Keratinocyte (primary cell): ENCODE data around the gene HMGN5. TPM values are rescaled to one million over a fixed set of nuclear protein-coding genes. Genes with fewer than 3 reads are reported as not detected.

ENCODE experiments used
- DNase-seq: peaks from one replicate; pipeline ENCODE4 v3.0.0-alpha.2; 2011; ENCODE audit warnings: low read depth, missing footprints, low spot score
- FAIRE-seq: peaks from 2 replicates; lab custom pipeline; 2011; peaks lifted over from hg19 to GRCh38; lab: Jason Lieb, UNC
- H2AFZ ChIP-seq: 2 replicates; pipeline ENCODE4 v1.6.0; 2012; ENCODE audit warnings: low read length, control low read depth, inconsistent platforms; ENCODE audit not compliant: control insufficient read depth
- H3K27ac ChIP-seq: 2 replicates; pipeline ENCODE4 v1.5.1; 2011; ENCODE audit warnings: low read length; ENCODE audit not compliant: control insufficient read depth, insufficient read depth
- H3K27me3 ChIP-seq: 3 replicates; pipeline ENCODE4 v1.6.0; 2011; ENCODE audit warnings: low read length; ENCODE audit not compliant: control insufficient read depth, insufficient read depth; ENCODE audit errors: extremely low read depth
- H3K36me3 ChIP-seq, 2 experiments: 2 replicates in 1 of 2; 3 replicates in 1 of 2; pipeline ENCODE4 v1.5.1; 2011; ENCODE audit warnings: low read length in 2 of 2, mild to moderate bottlenecking in 1 of 2; ENCODE audit not compliant: control insufficient read depth in 2 of 2, insufficient read depth in 2 of 2; ENCODE audit errors: extremely low read depth in 1 of 2
- H3K4me1 ChIP-seq: 3 replicates; pipeline ENCODE4 v1.5.1; 2011; ENCODE audit warnings: low read length; ENCODE audit not compliant: control insufficient read depth, insufficient read depth; ENCODE audit errors: extremely low read depth
- H3K4me2 ChIP-seq: 3 replicates; pipeline ENCODE4 v1.6.0; 2011; ENCODE audit warnings: low read depth, low read length; ENCODE audit not compliant: control insufficient read depth, insufficient read depth; ENCODE audit errors: extremely low read depth
- H3K4me3 ChIP-seq, 3 experiments: fragments of 200-600 bp in 1 of 3; sonication (generic) in 1 of 3; 2 replicates in 2 of 3; 3 replicates in 1 of 3; pipeline ENCODE4 v1.5.1; 2011 to 2016; ENCODE audit warnings: low read length in 3 of 3, mild to moderate bottlenecking in 3 of 3, control low read depth in 2 of 3, inconsistent platforms in 1 of 3, low read depth in 1 of 3, mixed read lengths in 1 of 3, mixed run types in 1 of 3, moderate library complexity in 1 of 3; ENCODE audit not compliant: control insufficient read depth in 2 of 3, insufficient read depth in 2 of 3; ENCODE audit errors: extremely low read depth in 1 of 3
- H3K79me2 ChIP-seq: 2 replicates; pipeline ENCODE4 v1.6.0; 2012; ENCODE audit warnings: low read length; ENCODE audit not compliant: control insufficient read depth, insufficient read depth
- H3K9ac ChIP-seq: 3 replicates; pipeline ENCODE4 v1.6.0; 2011; ENCODE audit warnings: low read length; ENCODE audit not compliant: control insufficient read depth, insufficient read depth; ENCODE audit errors: extremely low read depth
- H3K9me1 ChIP-seq: 3 replicates; pipeline ENCODE4 v1.6.0; 2011; ENCODE audit warnings: low read length; ENCODE audit not compliant: control insufficient read depth, insufficient read depth; ENCODE audit errors: extremely low read depth
- H3K9me3 ChIP-seq: 2 replicates; pipeline ENCODE4 v1.5.1; 2012; ENCODE audit warnings: low read depth, low read length; ENCODE audit not compliant: control insufficient read depth
- H4K20me1 ChIP-seq: 3 replicates; pipeline ENCODE4 v1.6.0; 2011; ENCODE audit warnings: low read length; ENCODE audit not compliant: control insufficient read depth, insufficient read depth; ENCODE audit errors: extremely low read depth
- CTCF ChIP-seq, 3 experiments: IDR thresholded peaks in 1 of 3; conservative IDR thresholded peaks in 1 of 3; optimal IDR thresholded peaks in 1 of 3; 2 replicates in 2 of 3; 3 replicates in 1 of 3; pipeline versions ENCODE3 to v1.5.1; 2011; ENCODE audit warnings: low read length in 3 of 3, mild to moderate bottlenecking in 3 of 3, moderate library complexity in 2 of 3, control low read depth in 1 of 3, inconsistent platforms in 1 of 3; ENCODE audit not compliant: insufficient read depth in 2 of 3; ENCODE audit errors: extremely low read depth in 1 of 3
- EZH2 ChIP-seq: IDR thresholded peaks from one replicate; pipeline ENCODE4 v1.6.1; 2012; ENCODE audit warnings: inconsistent platforms, mild to moderate bottlenecking, low read length, moderate library complexity
- dilution Hi-C: fragments of 300-500 bp; cut with MboI; formaldehyde crosslinking; loops from one replicate; pipeline ENCODE4 v1.7.0; 2020; ENCODE audit warnings: low sequenced_read_pairs; ENCODE audit not compliant: extremely low pct_ligation_motif_present
- polyA plus RNA-seq, 5 experiments: library from polyadenylated mRNA; depleted of rRNA in 3 of 5; stranded (reverse) in 3 of 5; stranded (forward) in 1 of 5; unstranded in 1 of 5; fragments of >200 nt; gene quantifications; 1 replicate in 1 of 5; 2 replicates in 3 of 5; 3 replicates in 1 of 5; pipeline versions ENCODE4 v1.2.1 to v1.2.3, GENCODE V29; 2011 to 2012; ENCODE audit warnings: missing spikeins in 2 of 5, low read depth in 1 of 5, low replicate concordance in 1 of 5

HMGN5 gene
- polyA plus RNA-seq, 1 donor (not counting 4 experiments of a cell fraction or from before 2014, with no cell fraction given): 2.2 TPM

DNA sequence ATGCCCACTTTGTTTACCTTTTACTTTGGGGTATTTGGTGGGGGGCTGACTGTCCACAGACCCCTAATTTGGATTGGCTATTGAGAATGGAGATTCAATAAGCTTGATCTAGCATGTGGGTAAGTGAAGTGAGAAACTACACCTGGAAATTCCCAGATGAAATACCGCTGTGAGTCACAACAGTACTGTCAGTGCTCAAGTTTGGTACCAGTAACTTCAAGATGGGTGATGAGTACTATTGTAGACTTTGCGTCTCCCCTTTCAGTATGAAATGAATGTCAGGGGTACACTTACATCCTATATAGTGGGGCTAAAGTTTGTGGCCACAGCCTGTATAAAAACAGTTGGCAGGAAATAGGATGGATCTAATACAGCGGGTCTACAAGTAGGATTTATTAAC lies 33.3 kb downstream of the HMGN5 start:
- H3K4me3 ChIP-seq: no peak overlapping the region
- H3K36me3 ChIP-seq: no peaks in the 10 kb centered on the region
- no peaks in the 10 kb centered on the region for H3K79me2 ChIP-seq
- no peaks in the 10 kb centered on the region for H3K9me1 ChIP-seq
- DNase-seq: no peak
- no peaks in the 10 kb centered on the region for H3K27me3 ChIP-seq
- no peaks in the 10 kb centered on the region for H4K20me1 ChIP-seq
- H3K27ac ChIP-seq: no peak overlapping the region
- no peak overlapping the region for H3K9ac ChIP-seq
- FAIRE-seq: no peak
- TF ChIP-seq EZH2 (no peak), CTCF (optimal IDR thresholded peaks at IDR 0.05 in 1 of 3, IDR thresholded peaks at IDR 0.05 in 1 of 3, conservative IDR thresholded peaks at IDR 0.05 in 1 of 3; ENCODE audit: extremely low read depth in 1 of 3, insufficient read depth in 2 of 3, low read length in 3 of 3) (no peak)
- no peak overlapping the region for H3K4me2 ChIP-seq
- H3K4me1 ChIP-seq: no peaks in the 10 kb centered on the region
- H2AFZ ChIP-seq: no peak overlapping the region
- H3K9me3 ChIP-seq: no peaks in the 10 kb centered on the region
- dilution Hi-C loops: no loop called here

DNA sequence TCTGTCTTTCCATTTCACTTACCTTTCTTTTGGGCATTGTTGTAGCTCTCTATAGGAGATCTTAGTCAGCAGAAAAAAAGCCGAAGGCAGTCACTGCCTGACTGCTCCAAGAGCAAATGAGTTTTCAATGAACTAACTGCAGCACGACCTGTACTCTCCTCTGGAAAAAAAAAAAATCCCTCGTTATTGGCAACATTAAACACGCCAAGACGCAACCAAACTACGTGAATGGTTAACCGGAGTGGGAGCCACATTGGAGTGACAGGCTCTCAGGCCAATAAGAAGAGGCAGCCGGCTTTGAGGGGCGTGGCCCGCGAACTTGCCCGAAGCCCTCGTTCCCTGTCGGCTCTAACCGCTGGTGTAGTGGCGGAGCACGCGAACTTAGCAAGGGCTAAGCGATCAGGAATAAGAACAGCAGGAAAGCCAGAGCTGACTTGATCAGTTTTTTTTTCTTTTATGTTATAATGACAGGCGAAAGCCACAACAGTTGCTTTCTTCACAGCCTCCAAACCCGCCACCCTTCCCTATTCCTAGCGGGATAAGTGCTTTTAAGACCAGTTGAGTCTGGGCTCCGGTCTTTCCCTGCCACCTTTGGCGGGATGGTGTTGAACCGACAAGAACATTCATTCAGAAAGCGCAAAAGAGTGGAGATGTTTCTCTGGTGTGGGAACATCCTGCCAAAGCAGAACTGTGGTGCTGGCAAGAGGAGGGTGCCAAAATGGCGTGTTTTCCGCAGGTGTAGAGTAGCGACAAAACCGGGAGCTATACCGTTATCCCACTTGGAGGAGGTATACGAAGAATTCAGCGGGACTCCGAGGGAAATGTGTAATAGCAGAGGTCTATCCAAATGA lies 80.0 kb downstream of the HMGN5 start:
- peak overlapping the region; percentile 10 for H3K27ac ChIP-seq

More for the DNA sequence above, 80.0 kb downstream of the HMGN5 start:
- H4K20me1 ChIP-seq: no peaks in the 10 kb centered on the region
- peak overlapping the region; percentile 91 for H3K4me2 ChIP-seq
- H3K79me2 ChIP-seq: no peaks in the 10 kb centered on the region
- TF ChIP-seq EZH2 (no peak), CTCF (optimal IDR thresholded peaks at IDR 0.05 in 1 of 3, IDR thresholded peaks at IDR 0.05 in 1 of 3, conservative IDR thresholded peaks at IDR 0.05 in 1 of 3; ENCODE audit: extremely low read depth in 1 of 3, insufficient read depth in 2 of 3, low read length in 3 of 3) (no peak)
- no peaks in the 10 kb centered on the region for H3K9me3 ChIP-seq
- no peaks in the 10 kb centered on the region for H3K9me1 ChIP-seq
- peak; percentile 26 for DNase-seq
- no peaks in the 10 kb centered on the region for H3K4me1 ChIP-seq
- H3K9ac ChIP-seq: peak overlapping the region; percentile 59
- H3K27me3 ChIP-seq: peaks cover 4% of the 10 kb centered on the region
- dilution Hi-C loops: no loop called here
- H2AFZ ChIP-seq: peak overlapping the region; percentile 91
- peak; percentile 71 for FAIRE-seq
- H3K36me3 ChIP-seq: no peaks in the 10 kb centered on the region
- H3K4me3 ChIP-seq: peak overlapping the region; percentile 51 to 64 (median 57)
